Testis (tissue), 3 donors: ENCODE measurements around the gene TMEM45B. TPM values are rescaled to one million over a fixed set of nuclear protein-coding genes. Genes with fewer than 3 reads are reported as not detected.
"Not testable (repeated sequence)": the region's sequence is repeated elsewhere in the genome, so short reads cannot be mapped to it uniquely, and the experiment has no call there.

ENCODE experiments used
- DNase-seq: peaks from one replicate; pipeline ENCODE4 v3.0.0-alpha.2; 2019
- H3K27ac ChIP-seq, 2 donors: fragments of 200-600 bp; sonication (generic); one replicate each; pipeline ENCODE4 v1.5.1; 2019
- H3K27me3 ChIP-seq: fragments of 200-600 bp; sonication (generic); one replicate; pipeline ENCODE4 v1.5.1; 2019
- H3K36me3 ChIP-seq: fragments of 200-600 bp; sonication (generic); one replicate; pipeline ENCODE4 v1.5.1; 2017; ENCODE audit warnings: low read depth; ENCODE audit errors: missing control alignments
- H3K4me1 ChIP-seq: fragments of 200-600 bp; sonication (generic); one replicate; pipeline ENCODE4 v1.5.1; 2019
- H3K4me3 ChIP-seq, 2 donors: fragments of 200-600 bp; sonication (generic); one replicate each; pipeline ENCODE4 v1.5.1; 2017 to 2019
- H3K9me3 ChIP-seq: fragments of 200-600 bp; sonication (generic); one replicate; pipeline ENCODE4 v1.5.1; 2017
- POLR2A ChIP-seq: fragments of 450-650 bp; IDR thresholded peaks from one replicate; pipeline ENCODE4 v1.6.1; 2017; ENCODE audit warnings: antibody characterized with exemption, mild to moderate bottlenecking, moderate library complexity
- WGBS, 2 donors: methylation state at CpG; one replicate each; pipeline ENCODE4 v1.1.5; 2018; 5-methylcytosine and 5-hydroxymethylcytosine counted together
- intact Hi-C: fragments of 100-400 bp; cut with DNase I; formaldehyde crosslinking; loops from one replicate; pipeline ENCODE4 v1.15.1; 2023; ENCODE audit warnings: low total_unique reads
- polyA plus RNA-seq: library from polyadenylated mRNA; stranded (reverse); fragments of 350-450 nt; fragmentation: Illumina TruSeq; extraction: RNeasy Lipid Tissue Mini Kit (QIAGEN cat#74804); gene quantifications from one replicate; pipeline ENCODE4 v1.2.3, GENCODE V29; 2014; ENCODE audit warnings: low read depth, low replicate concordance; ENCODE audit not compliant: insufficient read depth
- total RNA-seq, 2 donors: library from RNA; depleted of rRNA; stranded (reverse); fragments of >200 nt; gene quantifications; one replicate each; pipeline ENCODE4 v1.2.3, GENCODE V29; 2016
- TF ChIP-seq, protein P1 (sequence below), 3 experiments: fragments of 450-650 bp in 2 of 3; fragments of 200-600 bp in 1 of 3; sonication (generic) in 1 of 3; IDR thresholded peaks; one replicate each; pipeline ENCODE4 v1.5.1; 2016 to 2019; ENCODE audit warnings: antibody characterized with exemption in 3 of 3, mild to moderate bottlenecking in 2 of 3, moderate library complexity in 1 of 3

Gene TMEM45B
- total and polyA plus RNA-seq, 3 donors from 2014 or later, result 0.12 to 0.54 TPM; not detected in 1

DNA sequence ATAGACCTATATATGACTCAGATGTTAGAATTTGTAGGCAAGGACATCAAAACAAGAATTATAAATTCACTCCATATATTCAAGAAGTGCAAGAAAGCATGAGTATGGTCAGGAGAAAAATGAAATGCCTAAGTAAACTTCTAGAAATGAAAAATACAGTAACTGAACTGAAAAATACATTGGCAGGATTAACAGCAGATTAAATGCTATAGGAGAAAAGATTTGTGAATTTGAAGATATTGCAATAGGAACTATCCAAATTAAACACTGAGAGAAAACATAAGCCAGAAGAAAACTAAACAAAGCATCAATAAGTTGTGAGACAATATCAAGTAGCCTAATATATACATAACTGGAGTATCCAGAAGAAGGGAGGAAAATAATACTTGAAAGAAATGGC is 46.6 kb upstream of the TMEM45B start:
- H3K4me1 ChIP-seq, result no peaks in the 10 kb centered on the region
- TF ChIP-seq POLR2A, result no peak
- TF ChIP-seq, protein P1, sequence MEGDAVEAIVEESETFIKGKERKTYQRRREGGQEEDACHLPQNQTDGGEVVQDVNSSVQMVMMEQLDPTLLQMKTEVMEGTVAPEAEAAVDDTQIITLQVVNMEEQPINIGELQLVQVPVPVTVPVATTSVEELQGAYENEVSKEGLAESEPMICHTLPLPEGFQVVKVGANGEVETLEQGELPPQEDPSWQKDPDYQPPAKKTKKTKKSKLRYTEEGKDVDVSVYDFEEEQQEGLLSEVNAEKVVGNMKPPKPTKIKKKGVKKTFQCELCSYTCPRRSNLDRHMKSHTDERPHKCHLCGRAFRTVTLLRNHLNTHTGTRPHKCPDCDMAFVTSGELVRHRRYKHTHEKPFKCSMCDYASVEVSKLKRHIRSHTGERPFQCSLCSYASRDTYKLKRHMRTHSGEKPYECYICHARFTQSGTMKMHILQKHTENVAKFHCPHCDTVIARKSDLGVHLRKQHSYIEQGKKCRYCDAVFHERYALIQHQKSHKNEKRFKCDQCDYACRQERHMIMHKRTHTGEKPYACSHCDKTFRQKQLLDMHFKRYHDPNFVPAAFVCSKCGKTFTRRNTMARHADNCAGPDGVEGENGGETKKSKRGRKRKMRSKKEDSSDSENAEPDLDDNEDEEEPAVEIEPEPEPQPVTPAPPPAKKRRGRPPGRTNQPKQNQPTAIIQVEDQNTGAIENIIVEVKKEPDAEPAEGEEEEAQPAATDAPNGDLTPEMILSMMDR (IDR thresholded peaks at IDR 0.05), result no peak
- no peak overlapping the region for H3K27ac ChIP-seq
- no peak overlapping the region for H3K4me3 ChIP-seq
- no peak for DNase-seq
- no peaks in the 10 kb centered on the region for H3K9me3 ChIP-seq
- intact Hi-C loops, result no loop called here
- H3K27me3 ChIP-seq, result no peaks in the 10 kb centered on the region
- H3K36me3 ChIP-seq, result no peaks in the 10 kb centered on the region

DNA sequence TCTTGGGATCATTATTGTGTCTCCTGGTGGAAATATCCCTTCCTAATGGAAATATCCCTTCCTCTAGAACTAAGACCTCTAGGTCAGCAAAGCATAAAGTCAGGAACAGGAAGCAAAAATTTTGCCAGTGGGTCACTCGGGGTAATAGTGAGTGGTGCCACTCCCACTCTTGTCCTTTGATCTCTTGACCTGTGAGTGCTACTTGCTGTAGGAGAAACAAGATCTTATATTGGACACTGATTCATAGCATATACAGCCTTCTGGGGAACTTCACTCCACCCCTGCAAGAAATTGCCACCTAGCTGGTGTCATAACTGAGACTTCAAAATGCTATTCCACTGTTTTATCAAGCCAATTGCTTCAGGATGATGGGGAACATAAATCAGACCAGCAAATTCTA is 44.7 kb upstream of the TMEM45B start:
- intact Hi-C loops, result no loop called here

DNA sequence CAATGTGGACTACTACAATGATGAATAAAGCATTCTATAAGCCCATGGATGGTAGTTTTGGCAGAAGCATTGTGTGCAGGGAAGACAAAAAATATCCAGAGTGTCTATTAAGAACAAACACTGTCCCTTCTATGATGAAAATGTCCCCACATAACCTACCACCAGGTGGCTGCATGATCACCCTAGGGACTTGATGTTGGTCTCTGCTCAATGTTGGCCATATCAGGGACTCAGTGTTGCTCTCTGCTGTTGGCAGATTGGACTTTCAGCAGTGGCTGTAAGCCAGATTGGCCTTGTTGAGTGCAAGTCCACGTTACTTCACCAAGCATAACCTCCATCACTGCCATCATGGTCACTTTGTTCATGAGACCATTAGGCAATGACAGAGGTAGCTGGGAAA is 44.2 kb upstream of the TMEM45B start:
- H3K4me1 ChIP-seq, H3K4me3 ChIP-seq, H3K9me3 ChIP-seq, H3K27ac ChIP-seq, intact Hi-C loops, H3K36me3 ChIP-seq, H3K27me3 ChIP-seq, DNase-seq: not testable (repeated sequence)
- 84 to 91% methylated on average over 1 of the region's 1 CpG for WGBS, 2 donors

More for the DNA sequence above, 44.7 kb upstream of the TMEM45B start:
- TF ChIP-seq POLR2A, result no peak
- TF ChIP-seq, protein P1 (IDR thresholded peaks at IDR 0.05), result no peak
- H3K36me3 ChIP-seq, result no peaks in the 10 kb centered on the region
- no peaks in the 10 kb centered on the region for H3K4me1 ChIP-seq
- no peaks in the 10 kb centered on the region for H3K27me3 ChIP-seq
- WGBS, 2 donors, result 87 to 90% methylated on average over 1 of the region's 1 CpG
- no peak overlapping the region for H3K27ac ChIP-seq
- no peak for DNase-seq
- H3K9me3 ChIP-seq, result no peaks in the 10 kb centered on the region
- no peak overlapping the region for H3K4me3 ChIP-seq

DNA sequence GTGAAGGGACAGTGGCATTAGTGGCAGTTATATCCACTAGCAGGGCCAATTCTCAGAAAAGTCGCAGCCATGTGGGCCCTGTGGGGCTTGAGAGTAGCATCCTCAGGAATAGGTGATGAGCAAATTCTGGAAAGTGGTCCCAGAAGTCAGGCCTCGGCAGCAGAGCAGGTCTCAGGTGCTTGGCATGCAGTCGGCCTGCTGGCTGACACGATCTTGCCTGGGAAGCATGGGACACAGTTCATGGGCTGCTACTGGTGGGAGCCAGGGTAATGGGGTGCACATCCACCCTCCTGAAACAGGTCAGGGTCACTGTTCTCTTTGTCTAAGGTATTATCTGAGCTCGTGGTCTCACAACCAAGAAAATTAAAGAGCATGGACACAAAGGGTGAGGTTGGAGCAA is 36.8 kb upstream of the TMEM45B start:
- Histone ChIP-seq H3K27ac (no peak overlapping the region), H3K36me3 (no peaks in the 10 kb centered on the region), H3K4me3 (no peak overlapping the region), H3K27me3 (no peaks in the 10 kb centered on the region), H3K4me1 (no peaks in the 10 kb centered on the region), H3K9me3 (no peaks in the 10 kb centered on the region)
- TF ChIP-seq, protein P1 (IDR thresholded peaks at IDR 0.05), result no peak
- TF ChIP-seq POLR2A, result no peak
- intact Hi-C loops, result no loop called here
- 38 to 75% methylated on average over 1 to 5 of the region's 5 CpGs for WGBS, 2 donors
- DNase-seq, result no peak

DNA sequence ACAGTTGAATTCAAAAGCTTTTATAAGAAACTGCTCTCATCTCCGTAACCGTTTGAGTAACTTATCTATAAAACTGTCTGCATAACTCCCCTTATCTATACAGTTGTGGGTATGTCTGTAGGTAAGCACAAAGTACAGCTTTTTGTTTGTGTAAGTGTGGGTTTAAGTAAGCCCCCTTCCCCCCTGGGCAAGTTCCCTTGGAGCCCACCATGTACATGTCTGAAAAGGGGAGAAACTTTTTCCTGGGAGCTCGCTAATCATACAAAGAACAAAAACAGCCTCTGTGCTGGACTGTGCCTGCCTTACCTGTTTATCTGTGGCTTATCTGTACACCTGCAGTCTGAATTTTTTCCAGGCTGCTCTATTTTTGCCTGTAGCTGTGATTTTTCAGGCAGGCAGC is 36.3 kb upstream of the TMEM45B start:
- 36 to 38% methylated on average over 3 of the region's 3 CpGs for WGBS, 2 donors
- Histone ChIP-seq H3K4me3 (no peak overlapping the region), H3K36me3 (no peaks in the 10 kb centered on the region), H3K4me1 (no peaks in the 10 kb centered on the region), H3K27me3 (no peaks in the 10 kb centered on the region), H3K9me3 (no peaks in the 10 kb centered on the region), H3K27ac (no peak overlapping the region)
- TF ChIP-seq, protein P1 (IDR thresholded peaks at IDR 0.05), result no peak
- no peak for TF ChIP-seq POLR2A
- no peak for DNase-seq
- intact Hi-C loops, result no loop called here
